ENCODE data around the gene SLTM.
"Not testable (repeated sequence)": the region's sequence is repeated elsewhere in the genome, so short reads cannot be mapped to it uniquely, and the experiment has no call there.

SLTM gene

GRCh38 chr15:58873267-58873666 is 60.2 kb downstream of the SLTM start:
- no peak for DNase-seq

- DNase-seq = no peak
Observed at GRCh38 chr15:58870451-58870850, 63.0 kb downstream of the SLTM start.

- DNase-seq = no peak
Observed at GRCh38 chr15:58867926-58868325, 65.6 kb downstream of the SLTM start.

GRCh38 chr15:58865425-58865880 is 68.0 kb downstream of the SLTM start:
- no peak for DNase-seq

- DNase-seq = no peak
Observed at GRCh38 chr15:58864602-58865424, 68.7 kb downstream of the SLTM start.

GRCh38 chr15:58862326-58862725 is 71.2 kb downstream of the SLTM start:
- DNase-seq = no peak

- not testable (repeated sequence) for DNase-seq
Observed at GRCh38 chr15:58856621-58857020, 76.9 kb downstream of the SLTM start.

GRCh38 chr15:58856086-58856485 is 77.4 kb downstream of the SLTM start:
- DNase-seq = no peak

GRCh38 chr15:58854593-58854992 is 78.9 kb downstream of the SLTM start:
- DNase-seq = no peak

GRCh38 chr15:58852347-58852746 is 81.1 kb downstream of the SLTM start:
- no peak for DNase-seq

GRCh38 chr15:58851205-58851604 is 82.3 kb downstream of the SLTM start:
- DNase-seq = not testable (repeated sequence)

GRCh38 chr15:58842713-58843396 is 90.6 kb downstream of the SLTM start:
- no peak for DNase-seq

GRCh38 chr15:58840048-58840447 is 93.4 kb downstream of the SLTM start:
- no peak for DNase-seq

GRCh38 chr15:58839485-58839884 is 94.0 kb downstream of the SLTM start:
- DNase-seq = no peak

GRCh38 chr15:58833681-58834426 is 99.6 kb downstream of the SLTM start:
- DNase-seq = not testable (repeated sequence)

GRCh38 chr15:58830556-58830955 is 102.9 kb downstream of the SLTM start:
- no peak for DNase-seq

Measured in NCI-H748 treated with DMSO at 0.1 percent for 48 hours (cell line).